Kidney (tissue), 14 donors: ENCODE results near the gene CCDC192. TPM values are rescaled to one million over a fixed set of nuclear protein-coding genes. Genes with fewer than 3 reads are reported as not detected.

Experiments
- DNase-seq, 5 donors: peaks; one replicate each; pipeline ENCODE4 v3.0.0-alpha.2; 2013 to 2020
- FAIRE-seq: peaks from 2 replicates; lab custom pipeline; 2012; peaks lifted over from hg19 to GRCh38; lab: Jason Lieb, UNC
- H3K27ac ChIP-seq, 2 donors: one replicate each; pipeline ENCODE4 v1.7.0; 2013; ENCODE audit warnings: low read depth in 2 of 2, low read length in 2 of 2, inconsistent platforms in 1 of 2
- H3K27me3 ChIP-seq: one replicate; pipeline ENCODE4 v1.7.1; 2013; ENCODE audit warnings: low read length, inconsistent platforms; ENCODE audit not compliant: control insufficient read depth, insufficient read depth
- H3K36me3 ChIP-seq, 3 donors: one replicate each; pipeline versions ENCODE4 v1.7.0 to v1.7.1; 2013; ENCODE audit warnings: low read length in 3 of 3, control low read depth in 1 of 3, inconsistent platforms in 1 of 3; ENCODE audit not compliant: insufficient read depth in 3 of 3, control insufficient read depth in 2 of 3
- H3K4me1 ChIP-seq, 3 donors: one replicate each; pipeline versions ENCODE4 v1.7.0 to v1.7.1; 2013; ENCODE audit warnings: low read length in 3 of 3, inconsistent platforms in 1 of 3, low read depth in 1 of 3; ENCODE audit not compliant: control insufficient read depth in 2 of 3, insufficient read depth in 2 of 3
- H3K4me3 ChIP-seq, 3 donors: one replicate each; pipeline versions ENCODE4 v1.7.0 to v1.8.1; 2013; ENCODE audit warnings: low read length in 3 of 3, control low read depth in 1 of 3, inconsistent platforms in 1 of 3
- H3K9ac ChIP-seq, 3 donors: one replicate each; pipeline versions ENCODE4 v1.7.0 to v1.7.1; 2013; ENCODE audit warnings: low read length in 3 of 3, control low read depth in 1 of 3, inconsistent platforms in 1 of 3
- H3K9me3 ChIP-seq, 3 donors: one replicate each; pipeline versions ENCODE4 v1.7.0 to v1.7.1; 2013; ENCODE audit warnings: low read length in 3 of 3, control low read depth in 1 of 3, inconsistent platforms in 1 of 3; ENCODE audit not compliant: control insufficient read depth in 2 of 3, insufficient read depth in 1 of 3
- intact Hi-C: fragments of 100-400 bp; cut with DNase I; formaldehyde crosslinking; loops from one replicate; pipeline ENCODE4 v1.11.1; 2022
- polyA plus RNA-seq: library from polyadenylated mRNA; stranded (reverse); fragments of 350-450 nt; fragmentation: Illumina TruSeq; extraction: RNeasy Lipid Tissue Mini Kit (QIAGEN cat#74804); gene quantifications from one replicate; pipeline ENCODE4 v1.2.3, GENCODE V29; 2014; ENCODE audit warnings: low read depth, low replicate concordance; ENCODE audit not compliant: insufficient read depth
- total RNA-seq: library from RNA; stranded (reverse); fragmentation: NEBNext Ultra II Directional; extraction: Animal tissue kit (Norgen Biotek cat#: 25700); gene quantifications from one replicate; pipeline ENCODE4 v1.2.1, GENCODE V29; 2021
- TF ChIP-seq, protein P1 (sequence below): IDR thresholded peaks from 3 replicates; pipeline ENCODE4 v1.5.1; 2012; ENCODE audit warnings: mild to moderate bottlenecking, moderate library complexity, borderline replicate concordance; ENCODE audit not compliant: insufficient read depth; ENCODE audit errors: extremely low read depth
- donor health status: control.
- donor health status: control.
- donor health status: control.
- donor health status: control.
- donor health status: control.
- donor health status: DM: yes; HTN: yes; CAD: no.
- donor health status: Normal renal cell carcinoma (clear cell type).

CCDC192 gene
- total and polyA plus RNA-seq, 2 donors from 2014 or later = not detected

DNA sequence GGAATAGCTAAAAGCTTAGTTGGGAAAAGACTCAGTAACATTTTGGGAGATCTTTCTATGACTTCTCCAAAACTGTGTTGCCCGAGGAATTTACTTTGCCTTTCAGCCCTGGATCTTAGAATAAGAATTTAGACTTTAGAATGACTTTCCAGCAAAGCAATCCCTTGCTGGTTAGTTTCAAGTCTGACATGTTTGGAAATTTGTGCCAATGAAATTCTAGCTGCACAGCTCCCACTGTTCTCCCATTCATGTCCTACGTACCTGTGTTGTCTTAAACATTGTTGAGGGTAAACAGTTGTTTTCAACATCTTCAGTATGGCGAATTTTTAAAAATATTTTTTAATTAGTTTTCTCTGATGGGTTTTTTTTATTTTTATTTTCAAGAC lies 111.4 kb downstream of the CCDC192 start:
- H3K27ac ChIP-seq = no peak overlapping the region
- no peaks in the 10 kb centered on the region for H3K9me3 ChIP-seq
- TF ChIP-seq, protein P1, sequence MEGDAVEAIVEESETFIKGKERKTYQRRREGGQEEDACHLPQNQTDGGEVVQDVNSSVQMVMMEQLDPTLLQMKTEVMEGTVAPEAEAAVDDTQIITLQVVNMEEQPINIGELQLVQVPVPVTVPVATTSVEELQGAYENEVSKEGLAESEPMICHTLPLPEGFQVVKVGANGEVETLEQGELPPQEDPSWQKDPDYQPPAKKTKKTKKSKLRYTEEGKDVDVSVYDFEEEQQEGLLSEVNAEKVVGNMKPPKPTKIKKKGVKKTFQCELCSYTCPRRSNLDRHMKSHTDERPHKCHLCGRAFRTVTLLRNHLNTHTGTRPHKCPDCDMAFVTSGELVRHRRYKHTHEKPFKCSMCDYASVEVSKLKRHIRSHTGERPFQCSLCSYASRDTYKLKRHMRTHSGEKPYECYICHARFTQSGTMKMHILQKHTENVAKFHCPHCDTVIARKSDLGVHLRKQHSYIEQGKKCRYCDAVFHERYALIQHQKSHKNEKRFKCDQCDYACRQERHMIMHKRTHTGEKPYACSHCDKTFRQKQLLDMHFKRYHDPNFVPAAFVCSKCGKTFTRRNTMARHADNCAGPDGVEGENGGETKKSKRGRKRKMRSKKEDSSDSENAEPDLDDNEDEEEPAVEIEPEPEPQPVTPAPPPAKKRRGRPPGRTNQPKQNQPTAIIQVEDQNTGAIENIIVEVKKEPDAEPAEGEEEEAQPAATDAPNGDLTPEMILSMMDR = no peak
- no peak overlapping the region for H3K4me3 ChIP-seq
- no peaks in the 10 kb centered on the region for H3K36me3 ChIP-seq
- intact Hi-C loops = no loop called here
- no peaks in the 10 kb centered on the region for H3K4me1 ChIP-seq
- FAIRE-seq (no peak), DNase-seq (no peak)
- H3K9ac ChIP-seq = no peak overlapping the region
- H3K27me3 ChIP-seq = no peaks in the 10 kb centered on the region

DNA sequence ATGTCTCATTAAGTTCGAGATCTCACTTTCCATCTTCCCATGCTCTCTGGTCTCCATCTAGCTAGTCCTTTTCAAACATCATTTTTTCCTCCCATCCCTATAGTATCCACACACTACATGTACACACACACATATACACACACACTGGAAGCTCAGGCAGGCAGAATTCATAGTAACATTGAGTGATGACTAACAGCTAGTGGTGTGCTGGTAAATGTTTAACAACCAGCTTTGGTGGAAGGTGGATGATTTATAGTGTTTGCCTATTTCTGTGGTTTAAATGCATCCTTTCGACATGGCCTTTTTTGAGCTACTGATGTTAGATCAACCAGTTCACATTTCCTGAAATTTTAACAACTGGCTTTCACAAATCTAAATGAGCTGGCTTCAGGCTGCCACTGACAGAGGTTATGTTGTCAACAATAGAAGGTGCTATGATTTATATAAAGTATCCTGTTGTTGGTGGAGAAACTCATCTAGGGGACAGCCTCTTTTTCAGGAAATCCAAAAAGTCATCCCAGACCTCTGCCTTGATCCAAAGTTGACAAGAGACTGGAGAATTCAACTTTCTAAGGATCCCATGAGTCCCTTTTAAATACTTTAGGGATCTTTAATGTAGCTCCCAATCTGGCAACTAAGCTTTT lies 117.8 kb downstream of the CCDC192 start:
- FAIRE-seq (peak; percentile 45), DNase-seq (peak in 2 of 5 donors; percentile 59)
- TF ChIP-seq, protein P1 = no peak
- Histone ChIP-seq H3K27me3 (no peaks in the 10 kb centered on the region), H3K36me3 (no peaks in the 10 kb centered on the region), H3K27ac (no peak overlapping the region), H3K9me3 (no peaks in the 10 kb centered on the region), H3K9ac (no peak overlapping the region), H3K4me3 (no peak overlapping the region), H3K4me1 (no peaks in the 10 kb centered on the region)
- intact Hi-C loops = no loop called here

DNA sequence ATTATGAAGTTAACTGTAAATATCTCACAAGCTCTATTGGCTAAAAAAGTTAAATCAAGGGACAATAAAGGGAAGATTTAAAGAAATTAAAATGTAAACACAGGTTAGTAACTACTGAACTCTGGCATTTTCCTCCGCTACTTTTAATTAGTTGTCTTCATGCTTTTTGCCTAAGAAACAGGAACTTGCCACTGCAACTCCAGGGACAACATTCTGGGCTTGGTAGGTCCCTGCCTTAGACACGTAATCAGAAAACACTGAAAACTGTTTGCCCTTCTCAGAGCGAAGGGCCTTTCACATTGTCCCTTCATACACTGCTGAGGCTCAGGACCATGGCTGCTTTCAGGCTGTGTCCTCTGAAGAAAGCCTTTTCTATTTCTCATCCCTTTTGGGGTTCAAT lies 118.7 kb downstream of the CCDC192 start:
- no peaks in the 10 kb centered on the region for H3K9me3 ChIP-seq
- no peaks in the 10 kb centered on the region for H3K27me3 ChIP-seq
- TF ChIP-seq, protein P1 = no peak
- no peak overlapping the region for H3K9ac ChIP-seq
- no peaks in the 10 kb centered on the region for H3K4me1 ChIP-seq
- FAIRE-seq (no peak), DNase-seq (no peak)
- no peak overlapping the region for H3K4me3 ChIP-seq
- intact Hi-C loops = no loop called here
- no peaks in the 10 kb centered on the region for H3K36me3 ChIP-seq
- no peak overlapping the region for H3K27ac ChIP-seq

DNA sequence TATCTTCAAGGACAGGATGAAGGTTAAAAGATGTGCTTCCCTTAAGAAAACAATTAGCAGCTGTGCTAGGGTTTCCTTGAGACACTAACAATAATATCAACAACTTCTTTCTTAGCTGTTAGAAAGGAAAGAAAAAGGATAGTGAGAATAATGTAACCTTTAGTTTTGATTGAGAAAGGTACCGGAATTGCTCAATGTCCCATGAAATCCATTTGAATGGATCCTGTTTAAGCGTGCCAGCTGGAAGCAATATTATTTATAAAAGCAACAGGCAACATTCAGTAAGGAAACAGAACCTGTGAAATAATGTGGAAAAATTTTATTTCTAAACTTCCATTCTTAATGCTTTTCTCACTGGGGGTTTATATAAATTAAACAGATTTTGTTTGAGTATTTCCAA lies 120.9 kb downstream of the CCDC192 start:
- intact Hi-C loops = no loop called here
- H3K4me3 ChIP-seq = no peak overlapping the region
- no peaks in the 10 kb centered on the region for H3K4me1 ChIP-seq
- DNase-seq = no peak
- no peaks in the 10 kb centered on the region for H3K36me3 ChIP-seq
- H3K9ac ChIP-seq = no peak overlapping the region
- TF ChIP-seq, protein P1 = no peak
- no peak for FAIRE-seq
- H3K9me3 ChIP-seq = no peaks in the 10 kb centered on the region
- H3K27me3 ChIP-seq = no peaks in the 10 kb centered on the region
- no peak overlapping the region for H3K27ac ChIP-seq
